Natural killer cell (primary cell): ENCODE measurements around the gene RTN4R. TPM values are rescaled to one million over a fixed set of nuclear protein-coding genes. Genes with fewer than 3 reads are reported as not detected.
"Not testable (repeated sequence)": the region's sequence is repeated elsewhere in the genome, so short reads cannot be mapped to it uniquely, and the experiment has no call there.

Experiments used
- ATAC-seq, 3 donors: fragments of 150-1000 bp in 2 of 3; fragments of 200-7000 bp in 1 of 3; cut with Tn5 transposase; 1 replicate in 1 of 3; 2 replicates in 2 of 3; pipeline ENCODE4 v1.10.0; 2021; ENCODE audit warnings: mild to moderate bottlenecking in 2 of 3, moderate library complexity in 2 of 3
- DNase-seq, 2 donors: peaks; one replicate each; pipeline versions ENCODE4 v3.0.0 to v3.0.0-alpha.2; 2013 to 2021; ENCODE audit warnings: mixed read lengths in 1 of 2
- H3K27ac ChIP-seq: one replicate; pipeline ENCODE4 v1.5.1; 2013; ENCODE audit warnings: mild to moderate bottlenecking, low read length
- H3K27me3 ChIP-seq: one replicate; pipeline ENCODE4 v1.6.1; 2013; ENCODE audit warnings: low read length; ENCODE audit not compliant: control insufficient read depth, insufficient read depth
- H3K36me3 ChIP-seq: one replicate; pipeline ENCODE4 v1.6.1; 2013; ENCODE audit warnings: low read length; ENCODE audit not compliant: control insufficient read depth, insufficient read depth
- H3K4me1 ChIP-seq: one replicate; pipeline ENCODE4 v1.6.1; 2013; ENCODE audit warnings: low read length; ENCODE audit not compliant: control insufficient read depth, insufficient read depth
- H3K4me3 ChIP-seq: one replicate; pipeline ENCODE4 v1.5.1; 2013; ENCODE audit warnings: low read length
- H3K9me3 ChIP-seq: one replicate; pipeline ENCODE4 v1.6.1; 2013; ENCODE audit warnings: low read length; ENCODE audit not compliant: control insufficient read depth, insufficient read depth
- H3K27ac Mint-ChIP-seq, 2 donors: one replicate each; pipeline ENCODE4 v1.8.0; 2022; ENCODE audit warnings: mild to moderate bottlenecking in 2 of 2, mixed read lengths in 2 of 2, moderate library complexity in 1 of 2
- H3K27me3 Mint-ChIP-seq, 2 donors: one replicate each; pipeline ENCODE4 v1.8.0; 2022; ENCODE audit warnings: low read depth in 2 of 2, mixed read lengths in 2 of 2
- H3K36me3 Mint-ChIP-seq: one replicate; pipeline ENCODE4 v1.8.0; 2022; ENCODE audit warnings: mixed read lengths
- H3K4me1 Mint-ChIP-seq, 2 donors: one replicate each; pipeline ENCODE4 v1.8.0; 2022; ENCODE audit warnings: mixed read lengths in 2 of 2
- H3K4me3 Mint-ChIP-seq: one replicate; pipeline ENCODE4 v1.8.0; 2022; ENCODE audit warnings: mild to moderate bottlenecking, moderate library complexity, mixed read lengths
- H3K9me3 Mint-ChIP-seq, 2 donors: one replicate each; pipeline ENCODE4 v1.8.0; 2022; ENCODE audit warnings: mixed read lengths in 2 of 2
- CTCF ChIP-seq: fragments of 200-600 bp; IDR thresholded peaks from one replicate; pipeline ENCODE4 v1.8.0; 2022; ENCODE audit warnings: antibody characterized with exemption
- WGBS: methylation state at CpG from one replicate; pipeline ENCODE4 v1.1.7; 2013; ENCODE audit warnings: missing lambda C conversion rate; ENCODE audit not compliant: insufficient coverage; 5-methylcytosine and 5-hydroxymethylcytosine counted together
- intact Hi-C: fragments of 100-400 bp; cut with micrococcal nuclease; formaldehyde crosslinking; loops from one replicate; pipeline ENCODE4 v1.14.2; 2022
- total RNA-seq, 4 donors: library from RNA; stranded (reverse); fragments of 120-200 nt in 1 of 4; gene quantifications; one replicate each; pipeline versions ENCODE4 v1.2.3 to v1.2.4, GENCODE V29; 2013 to 2022

RTN4R gene
- total RNA-seq, 3 donors from 2014 or later (not counting 1 experiment from before 2014, with no cell fraction given): 1.2 to 2.9 (median 1.6) TPM

DNA sequence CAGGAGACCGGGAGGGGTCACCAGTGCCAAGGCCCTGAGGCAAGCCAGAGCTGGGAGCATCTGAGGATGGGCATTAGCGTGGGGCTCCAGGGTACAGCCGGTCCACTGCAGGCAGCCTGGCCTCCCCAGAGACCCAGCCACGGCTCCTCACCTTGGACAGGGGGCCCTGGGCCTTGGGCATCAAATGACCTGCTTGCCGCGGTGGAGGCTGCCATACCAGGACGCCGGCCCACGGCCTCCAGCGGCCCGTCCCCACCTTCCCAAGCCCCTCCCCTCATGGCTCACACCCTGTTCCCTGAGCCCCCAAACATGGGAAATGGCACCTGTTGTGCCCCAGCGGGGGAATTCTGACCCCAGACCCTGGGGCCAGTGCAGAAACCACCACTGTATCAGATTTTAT, 12.7 kb upstream of the RTN4R start:
- no peaks in the 10 kb centered on the region for H3K36me3 ChIP-seq
- 77% methylated on average over 9 of the region's 12 CpGs for WGBS
- Mint-ChIP-seq H3K4me3 (no peak overlapping the region), H3K36me3 (no peaks in the 10 kb centered on the region), H3K9me3 (no peaks in the 10 kb centered on the region), H3K27ac (no peak overlapping the region), H3K27me3 (no peaks in the 10 kb centered on the region), H3K4me1 (peaks cover 0 to 9% of the 10 kb centered on the region in 2 donors)
- ATAC-seq: no peak
- intact Hi-C loops: no loop called here
- no peaks in the 10 kb centered on the region for H3K9me3 ChIP-seq
- TF ChIP-seq CTCF: no peak
- no peaks in the 10 kb centered on the region for H3K27me3 ChIP-seq
- no peaks in the 10 kb centered on the region for H3K4me1 ChIP-seq
- no peak for DNase-seq
- H3K4me3 ChIP-seq: no peak overlapping the region
- H3K27ac ChIP-seq: no peak overlapping the region

DNA sequence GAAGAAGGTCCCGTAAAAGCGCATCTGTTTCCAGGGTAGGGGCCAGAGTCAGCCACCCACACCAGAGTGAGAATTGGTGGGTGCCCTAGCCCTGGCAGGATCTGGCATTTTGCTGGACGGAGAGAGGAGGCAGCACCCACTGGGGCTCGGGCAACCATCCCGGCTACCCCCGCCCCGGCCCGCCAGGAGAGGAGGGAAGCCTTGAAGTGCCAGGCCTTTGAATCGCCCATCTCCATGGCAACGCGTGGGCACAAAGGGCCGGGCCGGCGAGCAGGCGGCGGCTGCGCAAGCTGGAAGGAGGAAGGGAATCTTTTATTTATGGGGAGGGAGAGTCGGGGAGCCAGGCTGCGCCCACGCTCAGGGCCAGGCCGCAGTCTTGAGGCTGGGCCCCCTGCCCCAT, 12.0 kb upstream of the RTN4R start:
- intact Hi-C loops, ATAC-seq, H3K9me3 Mint-ChIP-seq: not testable (repeated sequence)

GRCh38 chr22:20279662-20280134, 11.6 kb upstream of the RTN4R start:
- no peak overlapping the region for H3K4me3 Mint-ChIP-seq
- H3K27me3 ChIP-seq: no peaks in the 10 kb centered on the region

More for the DNA sequence above, 12.0 kb upstream of the RTN4R start:
- WGBS: 86% methylated on average over 8 of the region's 21 CpGs
- not testable (repeated sequence) for H3K4me3 ChIP-seq, H3K27me3 ChIP-seq, H3K9me3 ChIP-seq, H3K27ac Mint-ChIP-seq, H3K4me3 Mint-ChIP-seq, H3K27ac ChIP-seq, H3K36me3 ChIP-seq, H3K4me1 ChIP-seq, H3K27me3 Mint-ChIP-seq, DNase-seq, H3K4me1 Mint-ChIP-seq, H3K36me3 Mint-ChIP-seq

GRCh38 chr22:20278726-20279490, 10.8 kb upstream of the RTN4R start:
- H3K4me1 Mint-ChIP-seq, H3K27ac Mint-ChIP-seq, ATAC-seq, H3K4me3 Mint-ChIP-seq, H3K36me3 ChIP-seq, H3K27me3 ChIP-seq, H3K36me3 Mint-ChIP-seq, H3K9me3 ChIP-seq, H3K27me3 Mint-ChIP-seq, H3K27ac ChIP-seq, H3K4me3 ChIP-seq, DNase-seq, H3K4me1 ChIP-seq, H3K9me3 Mint-ChIP-seq, intact Hi-C loops: not testable (repeated sequence)
- WGBS: 84% methylated on average over 16 of the region's 22 CpGs

More at GRCh38 chr22:20279662-20280134, 11.6 kb upstream of the RTN4R start:
- intact Hi-C loops: no loop called here
- Mint-ChIP-seq H3K9me3 (no peaks in the 10 kb centered on the region), H3K4me1 (peaks cover 0 to 9% of the 10 kb centered on the region in 2 donors), H3K36me3 (no peaks in the 10 kb centered on the region), H3K27ac (no peak overlapping the region), H3K27me3 (no peaks in the 10 kb centered on the region)
- ATAC-seq (no peak), DNase-seq (no peak)
- H3K4me3 ChIP-seq: no peak overlapping the region
- no peak overlapping the region for H3K27ac ChIP-seq
- no peaks in the 10 kb centered on the region for H3K9me3 ChIP-seq
- no peaks in the 10 kb centered on the region for H3K4me1 ChIP-seq
- no peaks in the 10 kb centered on the region for H3K36me3 ChIP-seq
- TF ChIP-seq CTCF: no peak
- WGBS: 42% methylated on average over 15 of the region's 15 CpGs

GRCh38 chr22:20277936-20278635, 10.0 kb upstream of the RTN4R start:
- DNase-seq, H3K36me3 ChIP-seq, H3K4me3 ChIP-seq, H3K9me3 ChIP-seq, H3K4me1 ChIP-seq, H3K27ac Mint-ChIP-seq, intact Hi-C loops, H3K4me3 Mint-ChIP-seq, H3K27me3 ChIP-seq, H3K27me3 Mint-ChIP-seq, ATAC-seq, H3K27ac ChIP-seq, H3K9me3 Mint-ChIP-seq, H3K36me3 Mint-ChIP-seq: not testable (repeated sequence)
- WGBS: 87% methylated on average over 16 of the region's 18 CpGs
- H3K4me1 Mint-ChIP-seq: peaks cover 0 to 13% of the 10 kb centered on the region in 2 donors
